Activated CD8-positive, alpha-beta memory T cell treated with anti-CD3 and anti-CD28 coated beads, Interleukin-2, amount 10 ng/mL, durations not matched to agents 7 days and 5 days (primary cell): ENCODE results near the gene EOLA1. TPM values are rescaled to one million over a fixed set of nuclear protein-coding genes. Genes with fewer than 3 reads are reported as not detected.
A peak's percentile ranks its signal among the peaks of the same experiment; 100 is the strongest.
"Not testable (repeated sequence)": the region's sequence is repeated elsewhere in the genome, so short reads cannot be mapped to it uniquely, and the experiment has no call there.

ENCODE experiments used
- ATAC-seq: fragments of 150-1000 bp; cut with Tn5 transposase; one replicate; pipeline ENCODE4 v1.10.0; 2021; ENCODE audit warnings: moderate library complexity
- CTCF ChIA-PET: fragments of 350-600 bp; sonication (Branson Sonifier 250); formaldehyde crosslinking; loops from one replicate; lab custom pipeline; 2021; ENCODE audit warnings: antibody characterized with exemption; lab: Charles Lee
- DNase-seq: peaks from one replicate; pipeline ENCODE4 v3.0.0-alpha.2; 2020
- H3K27ac Mint-ChIP-seq: one replicate; pipeline ENCODE4 v1.8.0; 2021; ENCODE audit warnings: mild to moderate bottlenecking, mixed read lengths
- H3K27me3 Mint-ChIP-seq: one replicate; pipeline ENCODE4 v1.8.0; 2021; ENCODE audit warnings: mixed read lengths
- H3K36me3 Mint-ChIP-seq: one replicate; pipeline ENCODE4 v1.8.0; 2021; ENCODE audit warnings: mild to moderate bottlenecking, mixed read lengths
- H3K4me1 Mint-ChIP-seq: one replicate; pipeline ENCODE4 v1.8.0; 2021; ENCODE audit warnings: mixed read lengths
- H3K4me3 Mint-ChIP-seq: one replicate; pipeline ENCODE4 v1.8.0; 2021; ENCODE audit warnings: mild to moderate bottlenecking, moderate library complexity, mixed read lengths
- H3K9me3 Mint-ChIP-seq: one replicate; pipeline ENCODE4 v1.8.0; 2022; ENCODE audit warnings: low read depth, mixed read lengths
- total RNA-seq, 2 experiments: library from RNA; stranded (reverse); gene quantifications; one replicate each; pipeline ENCODE4 v1.2.3, GENCODE V29; 2021

Gene EOLA1
- total RNA-seq, 2 experiments from 2014 or later, result 45.2 to 50.6 TPM

DNA sequence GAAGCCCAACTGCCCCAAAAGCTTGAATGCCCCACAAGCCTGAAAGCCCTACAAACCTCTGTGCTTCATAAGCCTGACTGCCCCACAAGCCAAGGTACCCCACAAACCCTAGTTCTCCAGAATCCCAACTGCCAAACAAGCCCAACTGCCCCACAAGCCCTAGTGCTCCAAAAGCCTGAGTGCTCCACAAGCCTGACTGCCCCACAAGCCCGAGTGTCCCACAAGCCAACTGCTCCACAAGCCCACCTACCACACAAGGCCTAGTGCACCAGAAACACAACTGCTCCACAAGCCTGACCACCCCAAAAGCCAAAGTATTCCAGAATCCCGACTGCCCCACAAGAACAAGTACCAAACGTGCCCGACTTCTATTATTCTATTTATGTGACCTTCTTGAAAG, 22.5 kb downstream of the EOLA1 start:
- no peak overlapping the region for H3K4me3 Mint-ChIP-seq
- CTCF ChIA-PET, result no interaction called here
- H3K27ac Mint-ChIP-seq, result no peak overlapping the region
- H3K27me3 Mint-ChIP-seq, result no peaks in the 10 kb centered on the region
- H3K36me3 Mint-ChIP-seq, result no peaks in the 10 kb centered on the region
- no peak for ATAC-seq
- H3K9me3 Mint-ChIP-seq, result no peaks in the 10 kb centered on the region
- DNase-seq, result no peak
- H3K4me1 Mint-ChIP-seq, result no peaks in the 10 kb centered on the region

DNA sequence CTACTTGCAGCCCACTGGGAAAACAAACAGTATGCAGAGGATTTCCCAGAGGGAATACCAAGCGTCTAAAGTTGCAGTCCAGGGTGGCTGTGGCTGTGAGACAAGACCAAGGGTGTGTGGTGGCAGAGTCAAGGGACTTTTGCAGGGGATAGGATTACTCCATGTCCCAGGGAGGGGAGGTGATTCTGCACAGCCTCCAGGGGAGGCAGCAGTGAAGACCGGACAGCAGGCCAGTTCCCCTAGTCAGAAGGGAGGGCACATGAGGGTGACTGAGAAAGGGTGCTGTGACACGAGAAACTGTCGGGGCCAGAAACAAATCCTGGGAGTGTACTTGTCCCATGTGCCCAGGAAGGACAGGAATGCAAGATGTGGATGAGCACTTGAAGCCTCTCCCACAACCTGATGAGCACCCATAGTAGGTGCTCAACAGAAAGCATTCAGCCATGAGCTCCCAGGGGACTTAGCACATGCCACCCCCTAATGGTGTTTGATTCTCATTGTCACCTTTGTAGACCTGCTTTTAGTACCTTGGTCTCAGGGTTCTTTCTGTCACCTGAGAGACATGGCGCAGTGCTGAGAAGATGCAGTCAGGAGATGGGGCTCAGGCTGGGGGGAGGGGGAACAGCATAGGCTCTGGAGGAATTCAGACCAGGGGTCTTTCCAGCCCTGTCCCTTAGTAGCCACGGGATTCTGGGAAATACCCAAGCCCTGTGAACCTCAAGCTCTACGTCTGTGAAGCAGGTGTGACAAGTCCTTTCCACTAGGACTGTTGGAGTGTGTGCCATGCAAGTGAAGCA, 27.0 kb downstream of the EOLA1 start:
- Mint-ChIP-seq H3K36me3 (no peaks in the 10 kb centered on the region), H3K27ac (no peak overlapping the region), H3K27me3 (no peaks in the 10 kb centered on the region), H3K4me1 (peaks cover 32% of the 10 kb centered on the region), H3K9me3 (no peaks in the 10 kb centered on the region), H3K4me3 (no peak overlapping the region)
- ATAC-seq (no peak), DNase-seq (no peak)
- CTCF ChIA-PET, result interaction anchor here (1.4 kb wide), 1 partner anchor 60 kb away, joined by 3 read pairs; no protein-coding TSS in a partner anchor

DNA sequence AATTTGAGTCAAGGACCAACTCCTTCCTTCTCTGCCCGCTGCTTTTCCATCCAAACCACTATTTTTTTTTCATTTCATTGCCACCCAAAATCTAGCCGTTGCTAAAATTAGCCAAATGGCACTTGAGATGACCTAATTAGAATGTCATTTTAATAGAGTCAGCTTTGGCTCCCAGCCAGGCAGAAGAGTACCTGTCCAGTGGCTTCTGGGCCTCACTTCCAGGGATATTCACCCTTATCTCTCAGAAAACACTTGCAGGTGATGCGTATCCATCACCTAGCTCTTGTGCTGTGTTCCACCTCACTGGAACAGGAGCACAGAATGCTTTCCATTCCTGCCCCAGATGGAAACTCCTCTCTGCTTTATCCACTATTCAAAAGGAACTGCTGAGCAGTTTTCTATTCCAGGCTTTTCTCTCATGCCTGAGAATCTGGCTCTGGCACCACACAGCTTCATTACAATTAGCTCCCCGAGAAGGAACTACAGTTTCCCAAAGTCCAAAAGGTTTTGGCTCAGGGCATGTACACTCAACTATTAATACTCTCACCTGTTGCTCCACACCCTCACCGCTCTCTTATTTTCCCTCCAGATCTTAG, 28.0 kb downstream of the EOLA1 start:
- H3K36me3 Mint-ChIP-seq, result no peaks in the 10 kb centered on the region
- H3K9me3 Mint-ChIP-seq, result no peaks in the 10 kb centered on the region
- peaks cover 34% of the 10 kb centered on the region for H3K4me1 Mint-ChIP-seq
- no peak overlapping the region for H3K27ac Mint-ChIP-seq
- no peaks in the 10 kb centered on the region for H3K27me3 Mint-ChIP-seq
- no peak overlapping the region for H3K4me3 Mint-ChIP-seq
- no peak for ATAC-seq
- CTCF ChIA-PET, result interaction anchor here (1.4 to 2.3 kb wide), 2 partner anchors 57 to 59 kb away, joined by 3 to 7 read pairs; no protein-coding TSS in a partner anchor
- no peak for DNase-seq

DNA sequence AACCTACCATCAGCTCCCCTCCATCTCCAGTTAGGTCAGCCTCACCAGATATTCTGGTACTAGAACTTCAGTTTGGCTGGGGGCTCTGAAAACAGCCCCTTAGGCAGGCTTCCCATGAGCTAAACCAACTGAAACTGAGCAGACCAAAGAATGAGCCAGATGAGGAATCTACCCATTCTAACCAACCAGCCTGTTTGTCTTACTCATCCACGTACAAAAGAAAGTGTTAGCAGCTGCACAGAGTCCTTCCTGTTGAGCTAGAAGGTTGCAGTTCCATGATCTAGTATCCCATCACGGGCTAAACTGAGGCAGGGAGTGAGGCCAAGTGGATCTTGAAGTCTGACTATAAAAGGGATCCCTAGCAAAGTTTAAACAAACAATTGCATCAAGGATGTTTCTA, 29.0 kb downstream of the EOLA1 start:
- CTCF ChIA-PET, result interaction anchor here (2.3 kb wide), 1 partner anchor 58 kb away, joined by 7 read pairs; no protein-coding TSS in a partner anchor
- H3K27ac Mint-ChIP-seq, result no peak overlapping the region
- H3K36me3 Mint-ChIP-seq, result no peaks in the 10 kb centered on the region
- peaks cover 34% of the 10 kb centered on the region for H3K4me1 Mint-ChIP-seq
- peak; percentile 24 for ATAC-seq
- H3K9me3 Mint-ChIP-seq, result no peaks in the 10 kb centered on the region
- no peaks in the 10 kb centered on the region for H3K27me3 Mint-ChIP-seq
- peak; percentile 40 for DNase-seq
- no peak overlapping the region for H3K4me3 Mint-ChIP-seq

DNA sequence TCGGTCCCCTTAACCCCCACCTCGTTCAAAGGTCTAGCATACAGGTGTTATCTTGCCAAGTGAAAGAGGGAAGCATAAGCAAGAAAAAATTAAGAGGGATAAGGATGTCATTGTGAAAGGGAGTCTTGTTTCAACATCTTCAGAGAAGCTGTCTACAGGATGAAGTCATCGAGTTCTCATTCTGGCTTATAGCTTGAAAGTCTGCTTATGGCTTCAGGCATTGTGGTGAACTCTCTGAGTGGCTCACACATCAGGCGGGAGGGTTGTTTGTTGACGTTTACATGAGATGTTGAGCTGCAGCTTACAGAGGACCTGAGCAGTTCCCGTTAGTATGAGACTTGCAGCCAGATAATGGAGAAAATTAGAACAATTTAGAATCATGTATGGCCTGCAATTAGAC, 29.9 kb downstream of the EOLA1 start:
- Mint-ChIP-seq H3K9me3 (no peaks in the 10 kb centered on the region), H3K4me1 (peaks cover 34% of the 10 kb centered on the region), H3K36me3 (no peaks in the 10 kb centered on the region), H3K27ac (peak overlapping the region; percentile 5), H3K27me3 (no peaks in the 10 kb centered on the region), H3K4me3 (no peak overlapping the region)
- DNase-seq (no peak), ATAC-seq (no peak)
- CTCF ChIA-PET, result interaction anchor here (1.1 to 2.3 kb wide), 2 partner anchors 41 to 58 kb away, joined by 3 to 7 read pairs; no protein-coding TSS in a partner anchor

DNA sequence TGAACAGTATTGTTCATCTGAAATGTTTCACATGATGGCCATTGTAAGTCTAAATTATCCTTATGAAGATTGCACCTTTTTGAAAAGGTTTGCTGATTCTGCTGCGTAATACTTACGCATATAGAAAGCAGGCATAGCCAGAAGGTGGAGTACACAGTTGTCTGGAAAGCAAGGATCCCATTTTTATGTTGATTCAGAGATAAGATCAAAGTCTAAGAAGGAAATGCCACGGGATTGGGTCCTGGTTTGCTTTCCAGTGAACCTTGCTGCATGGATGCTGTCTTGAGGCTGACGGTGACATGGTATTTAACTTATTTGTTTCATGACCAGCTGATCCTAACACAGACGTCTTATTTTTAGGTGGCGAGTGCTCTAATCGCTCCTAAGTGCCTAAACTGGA, 31.0 kb downstream of the EOLA1 start:
- Mint-ChIP-seq H3K9me3 (no peaks in the 10 kb centered on the region), H3K4me1 (peaks cover 34% of the 10 kb centered on the region), H3K27ac (no peak overlapping the region), H3K27me3 (no peaks in the 10 kb centered on the region), H3K4me3 (no peak overlapping the region), H3K36me3 (no peaks in the 10 kb centered on the region)
- DNase-seq (no peak), ATAC-seq (no peak)
- CTCF ChIA-PET, result no interaction called here

DNA sequence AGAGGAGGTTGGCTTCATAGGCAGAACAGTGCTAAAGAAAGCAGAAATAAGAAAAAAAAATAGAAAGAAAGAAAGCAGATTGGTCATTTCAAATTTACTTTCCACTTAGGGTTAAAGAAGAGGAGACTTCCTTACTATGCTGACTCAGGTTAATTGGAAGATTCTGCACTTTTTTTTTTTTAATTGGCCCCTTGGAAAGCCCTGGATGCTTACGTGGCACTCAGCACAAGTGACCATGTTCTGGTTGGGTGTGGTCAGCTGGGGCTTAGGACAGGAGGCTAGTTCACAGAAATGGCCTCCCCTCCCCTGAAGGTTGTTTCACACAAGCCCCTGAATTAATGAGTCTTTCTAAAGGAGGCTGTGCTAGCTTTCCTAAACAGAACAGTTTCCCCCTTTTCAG, 31.9 kb downstream of the EOLA1 start:
- Mint-ChIP-seq H3K4me1 (peaks cover 34% of the 10 kb centered on the region), H3K4me3 (peak overlapping the region; percentile 47), H3K27me3 (no peaks in the 10 kb centered on the region), H3K27ac (peak overlapping the region; percentile 86), H3K9me3 (no peaks in the 10 kb centered on the region), H3K36me3 (no peaks in the 10 kb centered on the region)
- CTCF ChIA-PET, result no interaction called here
- ATAC-seq (peak; percentile 4), DNase-seq (no peak)

DNA sequence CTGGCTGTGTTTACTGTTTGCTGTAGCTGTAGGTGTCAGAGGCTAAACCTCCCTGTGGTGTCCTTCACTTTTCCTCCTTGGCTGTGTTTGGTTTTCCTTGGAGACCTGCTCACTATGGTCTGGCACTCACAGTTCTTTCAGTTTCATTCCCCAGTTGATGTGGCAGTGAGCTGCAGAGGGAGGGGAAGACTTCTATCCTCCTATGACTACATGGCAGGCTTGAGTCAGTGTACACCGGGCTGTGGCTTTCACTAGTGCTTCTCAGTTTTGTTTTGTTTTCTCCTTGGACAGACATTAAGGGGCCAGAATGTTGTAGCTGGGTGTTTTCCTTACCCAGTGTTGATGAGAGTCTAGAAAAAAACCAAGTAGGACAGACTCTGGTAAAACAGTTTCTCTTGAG, 32.6 kb downstream of the EOLA1 start:
- H3K9me3 Mint-ChIP-seq, H3K27ac Mint-ChIP-seq, DNase-seq, H3K27me3 Mint-ChIP-seq, CTCF ChIA-PET, H3K36me3 Mint-ChIP-seq, H3K4me3 Mint-ChIP-seq: not testable (repeated sequence)
- peak; percentile 97 for ATAC-seq
- H3K4me1 Mint-ChIP-seq, result peaks cover 34% of the 10 kb centered on the region

DNA sequence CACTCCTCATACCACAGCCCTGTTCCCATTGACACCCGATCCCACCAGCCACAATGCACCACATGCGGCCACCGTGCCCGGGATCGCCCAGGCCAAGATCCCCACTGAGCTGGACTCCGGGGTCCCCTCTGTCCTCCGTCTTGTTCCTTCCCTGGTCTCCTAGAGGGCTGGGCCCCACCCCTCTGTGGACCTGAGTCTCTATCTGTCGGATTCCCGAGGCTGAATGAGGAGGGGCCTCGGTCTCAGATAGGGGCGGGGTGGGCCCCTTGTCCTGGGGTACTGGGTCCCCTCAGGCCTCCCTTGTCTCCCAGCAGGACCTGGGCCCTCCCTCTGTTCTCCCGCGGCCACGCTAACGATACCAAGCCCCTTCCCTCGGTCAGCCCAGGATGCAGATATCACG, 44.8 kb downstream of the EOLA1 start:
- H3K27me3 Mint-ChIP-seq, DNase-seq, H3K36me3 Mint-ChIP-seq, ATAC-seq, CTCF ChIA-PET, H3K27ac Mint-ChIP-seq, H3K4me1 Mint-ChIP-seq, H3K4me3 Mint-ChIP-seq, H3K9me3 Mint-ChIP-seq: not testable (repeated sequence)

DNA sequence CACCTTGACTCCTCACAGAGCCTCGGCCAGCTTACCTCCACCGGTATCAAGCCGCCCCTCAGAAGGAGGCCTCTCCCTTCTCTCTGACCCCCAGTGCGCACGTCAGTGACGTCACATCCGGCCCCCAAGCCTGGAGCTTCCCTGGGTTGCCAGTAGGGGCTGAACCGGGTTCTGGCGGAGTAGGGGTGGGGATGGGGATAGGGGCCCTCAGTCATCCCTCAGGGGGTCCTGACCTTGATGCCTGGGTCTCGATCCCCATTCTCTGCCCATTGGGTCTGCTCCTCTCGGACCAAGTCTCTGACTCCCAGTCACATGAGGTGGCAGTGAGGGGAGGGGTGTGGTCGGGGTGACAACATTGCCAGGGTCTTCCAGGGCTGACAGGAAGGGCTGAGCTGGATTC, 46.5 kb downstream of the EOLA1 start, which contains the start of gene MAGEA9B:
TSS of gene MAGEA9B (minus strand) at position 101 of the 400 bp plus-strand sequence. CDS start 4,280 bp downstream, outside the sequence.
- ATAC-seq, H3K4me3 Mint-ChIP-seq, H3K9me3 Mint-ChIP-seq, DNase-seq, H3K27ac Mint-ChIP-seq, CTCF ChIA-PET, H3K4me1 Mint-ChIP-seq, H3K36me3 Mint-ChIP-seq, H3K27me3 Mint-ChIP-seq: not testable (repeated sequence)

DNA sequence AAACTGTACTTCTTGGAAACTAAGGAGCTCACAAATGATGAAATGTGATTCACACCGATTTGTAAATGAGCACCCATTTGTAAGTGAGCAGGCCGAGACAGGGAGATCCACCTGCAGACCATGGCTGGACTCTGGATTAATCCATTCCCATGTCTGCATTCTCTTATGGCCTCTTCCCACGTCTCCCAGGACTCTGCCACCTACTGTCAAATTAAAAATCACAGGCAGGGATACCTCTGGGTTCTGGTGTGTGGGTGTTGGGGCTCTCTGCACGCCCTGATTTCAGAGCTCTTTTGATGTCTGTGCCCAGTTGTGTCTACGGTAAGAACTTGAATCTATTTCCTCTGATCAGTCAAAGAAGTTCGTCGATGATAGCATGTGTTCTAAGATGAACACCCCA, 50.2 kb downstream of the EOLA1 start:
- ATAC-seq, H3K4me3 Mint-ChIP-seq, H3K4me1 Mint-ChIP-seq, H3K36me3 Mint-ChIP-seq, H3K27ac Mint-ChIP-seq, DNase-seq, H3K9me3 Mint-ChIP-seq, H3K27me3 Mint-ChIP-seq, CTCF ChIA-PET: not testable (repeated sequence)

DNA sequence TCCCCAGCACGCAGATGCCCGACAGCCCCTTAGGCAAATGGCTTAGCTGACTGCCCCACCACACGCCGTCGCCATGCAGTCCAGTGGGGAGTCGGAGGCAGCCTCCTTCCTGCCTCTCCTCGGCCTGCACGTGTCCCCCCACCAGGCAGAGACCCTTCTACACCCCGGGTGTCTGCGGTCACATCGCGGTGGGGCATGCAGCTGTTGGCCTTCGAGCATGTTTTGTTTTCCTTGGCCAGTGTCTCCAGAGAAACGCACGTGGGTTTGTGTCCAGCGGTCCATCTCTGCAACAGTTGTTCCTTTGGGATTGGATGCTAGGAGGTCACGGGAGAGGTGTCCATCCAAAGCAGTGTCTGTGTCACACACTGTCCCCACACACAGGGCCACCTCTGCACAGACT, 54.4 kb downstream of the EOLA1 start, which contains the start of gene HSFX2:
TSS of gene HSFX2 (minus strand) at position 101 of the 400 bp plus-strand sequence. CDS start 614 bp downstream, outside the sequence.
- ATAC-seq, H3K4me3 Mint-ChIP-seq, CTCF ChIA-PET, H3K36me3 Mint-ChIP-seq, H3K4me1 Mint-ChIP-seq, H3K27me3 Mint-ChIP-seq, H3K27ac Mint-ChIP-seq, DNase-seq, H3K9me3 Mint-ChIP-seq: not testable (repeated sequence)

DNA sequence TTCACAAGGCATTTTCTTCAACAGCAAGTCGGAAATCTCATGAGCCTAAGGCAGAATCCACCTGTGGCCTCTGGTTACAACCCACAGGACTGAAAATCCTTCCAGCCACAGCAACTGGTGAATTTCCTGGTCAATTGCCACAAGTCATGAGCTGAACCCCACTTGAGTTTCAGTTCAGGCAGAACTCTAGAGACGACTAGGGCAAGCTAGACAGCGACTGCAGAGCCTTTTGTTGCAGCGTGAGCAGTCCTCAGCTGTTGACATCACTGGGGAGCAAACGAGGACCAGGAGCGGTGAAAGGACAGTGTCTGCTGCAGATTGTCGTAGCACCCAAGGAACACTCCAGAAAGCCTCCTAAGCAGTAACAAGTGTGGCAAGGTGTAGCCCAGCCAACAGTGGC, 55.1 kb downstream of the EOLA1 start:
- DNase-seq, CTCF ChIA-PET, H3K9me3 Mint-ChIP-seq, H3K27me3 Mint-ChIP-seq, H3K4me1 Mint-ChIP-seq, ATAC-seq, H3K4me3 Mint-ChIP-seq, H3K36me3 Mint-ChIP-seq, H3K27ac Mint-ChIP-seq: not testable (repeated sequence)
